Right hindlimb (tissue), 1 donor: ENCODE results near the gene SYNM.

Experiments used
- DNase-seq: peaks from one replicate; pipeline ENCODE4 v3.0.0-alpha.2; 2018

Gene SYNM

DNA sequence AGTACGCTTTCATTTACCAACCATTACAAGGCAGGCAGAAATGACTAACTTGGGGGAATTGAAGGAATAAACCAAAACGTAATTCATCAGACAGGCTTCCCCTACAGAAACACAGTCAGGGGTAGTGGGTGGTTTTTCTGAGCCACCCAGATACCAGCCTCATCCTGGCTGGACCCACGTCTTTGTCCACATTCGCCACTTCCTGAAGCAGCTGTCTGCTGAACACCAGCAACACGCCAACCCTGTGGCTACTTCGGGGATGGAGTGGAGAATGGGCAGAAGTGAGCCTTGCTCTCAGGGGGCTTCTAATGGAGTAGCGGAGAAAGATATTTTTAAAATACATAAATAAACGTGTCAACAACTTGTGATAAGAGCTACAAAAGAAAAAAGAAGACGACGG lies 40.1 kb downstream of the SYNM start:
- no peak for DNase-seq

- DNase-seq = no peak
Measured at GRCh38 chr15:99145778-99146177, 40.9 kb downstream of the SYNM start.

DNA sequence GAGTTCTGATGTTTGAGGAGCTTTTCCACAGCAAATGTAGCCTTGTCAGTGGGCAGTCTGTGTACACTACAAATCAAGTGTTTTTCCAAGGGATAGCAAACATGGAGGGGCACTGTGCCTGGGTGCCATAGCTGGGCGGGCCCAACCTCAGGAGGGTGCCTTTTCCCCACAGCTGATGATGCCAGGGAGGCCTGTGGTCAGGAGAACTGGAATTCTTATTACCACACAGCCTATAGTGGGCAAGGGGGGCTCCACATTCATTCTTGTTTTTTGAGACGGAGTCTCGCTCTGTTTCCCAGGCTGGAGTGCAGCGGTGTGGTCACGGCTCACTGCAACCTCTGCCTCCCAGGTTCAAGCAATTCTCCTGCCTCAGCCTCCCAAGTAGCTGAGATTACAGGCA lies 41.8 kb downstream of the SYNM start:
- no peak for DNase-seq

GRCh38 chr15:99148851-99149276 lies 44.0 kb downstream of the SYNM start:
- DNase-seq = no peak

- no peak for DNase-seq
Measured at GRCh38 chr15:99149366-99149765, 44.5 kb downstream of the SYNM start.

- no peak for DNase-seq
Measured at GRCh38 chr15:99151156-99151555, 46.3 kb downstream of the SYNM start.

- DNase-seq = no peak
Measured at GRCh38 chr15:99153026-99153535, 48.2 kb downstream of the SYNM start.

GRCh38 chr15:99154271-99154670 lies 49.4 kb downstream of the SYNM start:
- no peak for DNase-seq

GRCh38 chr15:99155961-99156443 lies 51.1 kb downstream of the SYNM start:
- no peak for DNase-seq

DNA sequence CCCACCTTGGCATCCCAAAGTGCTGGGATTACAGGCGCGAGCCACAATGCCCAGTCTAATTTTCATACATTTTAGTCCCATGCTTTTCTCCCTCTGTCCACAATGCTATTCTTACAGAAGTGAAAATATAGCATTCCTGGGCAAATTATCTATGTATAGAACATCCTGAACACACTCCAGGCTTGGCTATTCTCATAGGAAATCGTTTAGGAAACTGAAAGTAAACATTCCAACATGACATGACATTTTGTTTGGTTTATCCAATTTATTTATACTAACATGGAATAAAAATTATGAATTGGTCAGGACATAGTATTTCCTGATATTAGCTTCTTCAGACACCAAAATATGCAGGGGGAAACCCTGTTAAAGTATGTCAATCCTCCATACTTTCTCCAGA lies 52.6 kb downstream of the SYNM start:
- DNase-seq = no peak

GRCh38 chr15:99158626-99159412 lies 53.9 kb downstream of the SYNM start:
- DNase-seq = no peak

GRCh38 chr15:99163271-99164062 lies 58.6 kb downstream of the SYNM start:
- DNase-seq = no peak

DNA sequence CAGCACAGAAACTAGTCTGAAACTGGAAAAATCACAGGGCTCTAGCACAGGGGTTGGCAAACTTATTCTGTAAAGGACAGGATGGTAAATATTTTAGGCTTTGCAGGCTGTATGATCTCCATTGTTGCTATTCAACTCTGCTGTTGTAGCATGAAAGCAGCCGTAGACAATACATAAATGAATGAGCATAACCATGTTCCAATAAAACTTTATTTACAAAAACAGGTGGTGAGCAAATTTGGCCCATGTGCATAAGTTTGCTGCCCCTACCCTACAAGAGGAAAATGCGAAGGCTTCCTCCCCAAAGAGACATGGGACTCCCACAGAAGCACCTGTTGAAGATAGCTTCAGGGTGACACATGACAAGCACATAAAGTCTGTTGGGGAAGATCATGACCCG lies 59.2 kb downstream of the SYNM start:
- no peak for DNase-seq

GRCh38 chr15:99165020-99165790 lies 60.3 kb downstream of the SYNM start:
- DNase-seq = no peak

GRCh38 chr15:99165956-99166689 lies 61.2 kb downstream of the SYNM start:
- DNase-seq = no peak

DNA sequence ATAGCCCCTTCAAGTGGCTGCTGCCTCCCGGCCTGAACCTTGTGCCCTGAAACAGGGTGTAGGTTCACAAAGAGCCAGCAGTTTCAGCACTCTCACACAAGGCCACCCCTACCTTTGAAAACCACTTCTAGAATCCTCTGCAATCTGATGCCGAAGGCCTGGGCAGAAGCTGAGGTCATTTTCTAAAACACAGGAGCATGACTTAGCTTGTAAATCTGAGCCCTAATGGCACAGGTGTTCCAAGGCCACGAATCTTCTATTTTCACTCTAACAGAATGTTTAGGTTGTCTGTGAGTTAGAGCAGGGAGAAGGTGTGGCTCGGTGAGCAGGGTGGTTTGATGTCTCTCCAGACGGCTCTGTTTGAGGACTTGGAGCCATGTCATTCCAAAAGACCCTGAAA lies 62.3 kb downstream of the SYNM start:
- no peak for DNase-seq

DNA sequence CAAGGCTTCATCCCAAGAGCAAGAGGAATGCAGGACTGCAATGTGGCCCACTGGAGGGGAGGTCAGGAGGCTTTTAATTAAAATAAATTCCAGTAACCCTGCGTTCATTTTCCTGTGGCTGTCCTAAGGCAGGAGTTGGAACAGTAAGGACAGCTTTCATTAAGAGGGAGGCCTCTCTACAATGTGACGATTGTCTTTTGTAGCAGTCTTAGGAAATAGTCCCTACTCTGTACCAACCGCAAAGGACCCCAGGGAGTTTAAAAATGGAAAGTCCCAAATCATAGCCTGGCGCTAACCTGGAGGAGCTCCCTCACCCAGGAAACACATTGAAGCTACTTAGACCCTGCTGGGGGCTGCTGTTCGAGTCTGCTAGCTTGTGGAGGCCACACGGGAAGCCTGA lies 62.8 kb downstream of the SYNM start:
- DNase-seq = no peak

- DNase-seq = no peak
Measured at GRCh38 chr15:99168601-99169580, 64.0 kb downstream of the SYNM start.

DNA sequence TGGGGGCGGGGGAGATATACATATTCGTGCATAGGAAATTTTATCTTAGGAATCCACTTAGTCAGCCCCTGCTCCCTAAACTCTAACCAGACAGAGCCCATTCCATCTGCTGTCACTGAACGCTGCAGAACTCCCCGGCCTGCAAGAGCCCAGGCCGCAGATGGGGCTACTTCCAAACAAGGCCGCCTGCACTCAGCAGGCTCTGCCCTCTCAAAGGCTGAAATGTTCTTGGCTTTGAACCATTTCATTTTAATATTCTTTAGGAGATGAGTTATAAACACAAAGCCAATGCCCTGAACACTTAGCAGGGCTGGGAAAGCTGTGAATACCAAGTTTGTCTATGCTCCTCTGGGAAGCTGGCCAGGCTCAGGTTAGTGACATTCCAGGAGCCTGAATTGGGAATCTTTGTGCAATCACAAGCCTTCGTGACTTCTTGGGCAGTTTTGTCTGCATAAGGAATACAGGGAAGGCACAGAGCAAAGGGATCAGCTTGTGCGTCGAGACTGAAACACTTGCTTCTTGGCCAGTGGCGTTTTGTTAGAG lies 65.0 kb downstream of the SYNM start:
- no peak for DNase-seq

DNA sequence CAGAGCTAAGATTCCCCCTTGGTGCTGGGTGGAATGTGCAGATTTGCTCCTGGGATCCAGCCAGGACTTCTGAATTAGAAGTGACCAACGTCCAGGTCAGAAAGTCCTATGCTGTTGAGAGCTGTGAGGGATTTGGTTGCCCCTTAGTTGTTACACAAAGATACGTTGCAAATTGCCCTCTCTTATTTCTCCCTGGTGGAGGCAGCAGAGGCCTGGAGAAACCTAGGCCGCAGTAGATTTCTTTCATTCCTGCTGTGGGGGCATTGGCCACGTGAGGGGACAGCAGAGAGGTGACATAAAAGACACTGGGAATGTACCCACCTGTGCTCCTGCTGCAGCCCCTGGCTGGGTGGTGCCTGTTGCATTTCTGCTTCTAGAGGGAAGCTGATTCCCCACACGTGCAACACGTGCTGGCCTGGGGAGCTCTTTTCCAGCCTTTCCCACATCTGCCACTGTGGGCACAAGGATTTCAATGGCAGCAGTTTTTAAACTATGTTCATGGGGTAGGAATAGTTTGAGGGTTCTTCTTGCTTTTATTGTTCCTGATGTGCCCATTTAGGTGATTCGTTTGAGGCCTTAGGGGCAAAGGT lies 65.7 kb downstream of the SYNM start:
- no peak for DNase-seq
